Epithelial cell of esophagus (primary cell): ENCODE data around the gene PPP1R14B.
"Not testable (repeated sequence)": the region's sequence is repeated elsewhere in the genome, so short reads cannot be mapped to it uniquely, and the experiment has no call there.

Experiments
- DNase-seq: peaks from one replicate; pipeline ENCODE4 v3.0.0; 2010; ENCODE audit warnings: low read depth
- H3K4me3 ChIP-seq: 2 replicates; pipeline ENCODE4 v1.5.1; 2011; ENCODE audit warnings: mild to moderate bottlenecking, low read length, control low read depth
- CTCF ChIP-seq: IDR thresholded peaks from 2 replicates; pipeline ENCODE4 v1.5.1; 2011; ENCODE audit warnings: low read depth, mild to moderate bottlenecking, low read length, control low read depth, inconsistent platforms; ENCODE audit not compliant: insufficient read depth; ENCODE audit errors: missing control alignments

Gene PPP1R14B

GRCh38 chr11:64248578-64248977, 1.8 kb upstream of the PPP1R14B start:
- H3K4me3 ChIP-seq: no peak overlapping the region
- DNase-seq: no peak
- no peak for TF ChIP-seq CTCF

- DNase-seq: no peak
- peak overlapping the region; percentile 72 for H3K4me3 ChIP-seq
- peak; percentile 1 for TF ChIP-seq CTCF
Measured at GRCh38 chr11:64247729-64248531, 1.2 kb upstream of the PPP1R14B start.

GRCh38 chr11:64246621-64246870, 197 bp downstream of the PPP1R14B start:
- H3K4me3 ChIP-seq, DNase-seq: not testable (repeated sequence)

- TF ChIP-seq CTCF: no peak
- peak; percentile 99 for DNase-seq
- peak overlapping the region; percentile 67 for H3K4me3 ChIP-seq
Measured at GRCh38 chr11:64245797-64246620, 734 bp downstream of the PPP1R14B start.

GRCh38 chr11:64245401-64245796, 1.3 kb downstream of the PPP1R14B start:
- DNase-seq: no peak
- no peak for TF ChIP-seq CTCF
- peak overlapping the region; percentile 67 for H3K4me3 ChIP-seq

GRCh38 chr11:64244966-64245365, 1.8 kb downstream of the PPP1R14B start:
- no peak for TF ChIP-seq CTCF
- DNase-seq: no peak
- peak overlapping the region; percentile 67 for H3K4me3 ChIP-seq

- no peak for DNase-seq
- no peak for TF ChIP-seq CTCF
- H3K4me3 ChIP-seq: no peak overlapping the region
Measured at GRCh38 chr11:64244107-64244506, 2.6 kb downstream of the PPP1R14B start.
